Measurements from ENCODE around the gene ORAI2.

- TF ChIP-seq POLR2A (IDR thresholded peaks at IDR 0.05) (no peak), CTCF (IDR thresholded peaks at IDR 0.05) (no peak), POLR2AphosphoS5 (IDR thresholded peaks at IDR 0.05) (no peak), EP300 (IDR thresholded peaks at IDR 0.05; ENCODE audit: low read depth) (no peak)
Measured at GRCh38 chr7:102436118-102436517, 2.7 kb downstream of the ORAI2 start.
